ENCODE measurements around the gene FAM216B.

FAM216B gene

DNA sequence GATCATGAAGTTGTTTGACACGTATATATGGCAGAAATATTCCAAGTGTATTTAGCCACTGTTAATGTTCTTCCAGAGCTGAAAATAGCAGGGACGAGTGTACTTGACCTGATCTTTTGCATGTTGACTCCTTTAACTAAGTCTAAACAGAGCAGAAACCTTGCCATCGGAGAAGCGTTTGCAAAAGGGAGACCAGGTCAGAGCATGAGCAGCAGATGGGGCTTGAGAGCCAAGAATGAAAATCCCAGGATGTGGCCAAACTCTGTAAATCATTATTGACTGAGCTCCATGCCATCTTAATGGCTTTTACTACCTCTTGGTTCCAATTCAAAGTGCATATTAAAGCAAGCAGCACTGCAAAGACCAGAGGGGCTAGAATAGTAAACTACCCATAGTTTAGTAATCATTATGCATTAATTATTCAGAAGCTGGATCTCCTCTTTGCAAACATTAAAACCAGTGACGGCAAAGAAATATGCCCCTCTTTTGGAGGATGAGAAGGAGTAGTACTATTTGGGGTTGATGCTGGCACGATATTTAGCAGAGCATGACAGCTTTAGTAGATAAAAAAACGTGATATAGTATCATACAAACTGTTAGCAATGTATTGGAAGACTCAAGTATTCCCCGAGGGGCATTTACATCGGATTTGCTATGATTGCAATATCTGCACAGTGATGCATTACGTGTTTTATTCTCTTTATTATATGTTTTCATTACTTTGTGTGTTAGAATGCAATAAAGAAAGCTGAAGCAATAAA is 55.7 kb downstream of the FAM216B start:
- DNase-seq = no peak

Measured in KG1 (cell line).